ENCODE data around the gene CD68. TPM values are rescaled to one million over a fixed set of nuclear protein-coding genes. Genes with fewer than 3 reads are reported as not detected.

Gene CD68
- total RNA-seq, 4 donors from 2014 or later = 14.2 to 26.9 (median 16.2) TPM

- H3K4me3 ChIP-seq (ENCODE audit: low read depth, poor library complexity, severe bottlenecking) = no peak overlapping the region
- intact Hi-C loops (cut with DNase I; ENCODE audit: low total_unique reads) = no loop called here
- TF ChIP-seq CTCF (IDR thresholded peaks at IDR 0.05) (no peak), POLR2A (IDR thresholded peaks at IDR 0.05) (no peak)
- DNase-seq (ENCODE audit: low spot score in 2 of 2) = no peak
- 60 to 64% methylated on average over 3 of the region's 3 CpGs for WGBS, 2 donors
These were observed 32.3 kb downstream of the CD68 start for GRCh38 chr17:7611635-7612293.

DNA sequence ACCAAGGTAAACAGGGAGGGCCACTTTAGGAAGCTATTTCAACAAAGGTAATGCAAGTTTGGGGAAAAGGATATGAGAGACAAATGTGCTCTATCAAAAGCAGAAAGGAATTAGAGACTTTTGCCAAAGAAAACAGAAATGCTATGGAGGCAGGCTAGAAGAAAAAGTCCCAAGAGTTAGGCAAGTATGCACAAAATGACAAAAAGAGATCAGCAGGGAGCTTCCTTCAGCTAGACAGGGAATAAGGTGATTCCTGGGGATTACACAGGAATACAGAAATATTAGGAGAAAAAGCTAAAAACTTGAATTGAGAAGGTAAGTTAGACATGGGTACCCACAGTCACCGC lies 32.8 kb downstream of the CD68 start:
- WGBS, 2 donors = 95 to 97% methylated on average over 1 of the region's 1 CpG
- TF ChIP-seq CTCF (IDR thresholded peaks at IDR 0.05) (no peak), POLR2A (IDR thresholded peaks at IDR 0.05) (no peak)
- no peak for DNase-seq (ENCODE audit: low spot score in 2 of 2)
- intact Hi-C loops (cut with DNase I; ENCODE audit: low total_unique reads) = no loop called here
- no peak overlapping the region for H3K4me3 ChIP-seq (ENCODE audit: low read depth, poor library complexity, severe bottlenecking)

DNA sequence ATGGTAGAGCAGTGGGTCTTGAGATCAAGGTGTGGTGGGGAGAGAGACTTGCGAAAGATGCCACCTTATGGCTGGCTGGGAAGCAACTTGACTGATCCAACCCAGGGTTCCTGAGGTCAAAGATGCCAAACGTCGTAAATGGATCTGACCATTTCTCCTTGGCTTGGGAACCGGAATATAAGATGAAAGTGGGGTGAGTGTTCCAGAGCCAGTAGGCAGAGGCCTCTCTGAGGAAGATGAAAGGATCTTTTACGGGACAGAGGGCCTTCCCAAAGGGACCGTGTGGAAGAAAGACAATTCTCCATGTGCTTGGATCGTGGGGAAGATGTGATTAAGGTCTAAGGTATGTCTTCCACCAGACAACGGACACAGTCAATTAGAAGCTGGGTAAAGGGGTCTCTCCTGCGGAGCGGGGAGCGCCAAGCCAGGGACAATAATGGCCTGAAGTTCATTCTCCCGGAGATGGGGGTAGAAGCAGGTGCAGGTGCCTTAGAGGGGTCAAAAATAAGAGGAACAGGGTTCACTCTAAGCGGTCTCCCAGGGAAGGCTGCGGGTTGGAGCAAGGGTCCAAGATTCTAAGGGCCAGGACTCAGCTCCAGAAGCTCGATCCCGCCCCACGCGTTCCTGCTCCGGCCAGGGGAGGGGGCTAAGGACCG lies 34.5 kb downstream of the CD68 start:
- intact Hi-C loops (cut with DNase I; ENCODE audit: low total_unique reads) = no loop called here
- TF ChIP-seq CTCF (IDR thresholded peaks at IDR 0.05) = no peak
- no peak for TF ChIP-seq POLR2A (IDR thresholded peaks at IDR 0.05)
- DNase-seq (ENCODE audit: low spot score in 2 of 2) = peak in 1 of 2 donors; percentile 28
- WGBS, 2 donors = 5% methylated on average over 19 to 20 of the region's 20 CpGs
- H3K4me3 ChIP-seq (ENCODE audit: low read depth, poor library complexity, severe bottlenecking) = peak overlapping the region; percentile 76

GRCh38 chr17:7614425-7615264 lies 35.2 kb downstream of the CD68 start, which contains the start of gene FXR2:
Gene FXR2 (minus strand): TSS chr17:7614897. CDS start chr17:7614532, 365 bp downstream.
- intact Hi-C loops (cut with DNase I; ENCODE audit: low total_unique reads) = no loop called here
- TF ChIP-seq POLR2A (IDR thresholded peaks at IDR 0.05) = peak in 1 of 2 donors; percentile 46
- peak in 1 of 3 donors; percentile 21 for TF ChIP-seq CTCF (IDR thresholded peaks at IDR 0.05)
- 1% methylated on average over 42 to 84 of the region's 93 CpGs for WGBS, 2 donors
- H3K4me3 ChIP-seq (ENCODE audit: low read depth, poor library complexity, severe bottlenecking) = peak within 1 kb of the TSS; percentile 76
- peak; percentile 100 for DNase-seq (ENCODE audit: low spot score in 2 of 2)

DNA sequence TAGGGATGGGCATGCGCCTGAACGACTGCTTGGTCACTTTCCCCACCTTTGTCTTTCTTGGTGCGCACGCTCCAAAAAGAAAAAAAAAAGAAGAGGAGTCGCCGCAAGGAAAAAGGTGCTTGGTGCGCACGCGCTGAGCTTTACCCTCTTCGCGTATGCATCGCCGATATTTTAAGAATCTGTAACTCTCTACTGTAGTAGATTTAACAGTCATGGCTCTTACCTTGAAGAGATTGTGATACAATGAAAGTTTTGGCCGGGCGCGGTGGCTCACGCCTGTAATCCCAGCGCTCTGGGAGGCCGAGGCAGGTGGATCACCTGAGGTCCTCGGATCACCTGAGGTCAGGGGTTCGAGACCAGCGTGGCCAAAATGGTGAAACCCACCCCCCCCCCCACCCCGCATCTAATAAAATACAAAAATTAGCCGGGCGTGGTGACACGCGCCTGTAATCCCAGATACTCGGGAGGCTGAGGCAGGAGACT lies 35.9 kb downstream of the CD68 start:
- H3K4me3 ChIP-seq (ENCODE audit: low read depth, poor library complexity, severe bottlenecking) = no peak overlapping the region
- TF ChIP-seq CTCF (IDR thresholded peaks at IDR 0.05) (no peak), POLR2A (IDR thresholded peaks at IDR 0.05) (no peak)
- DNase-seq (ENCODE audit: low spot score in 2 of 2) = no peak
- intact Hi-C loops (cut with DNase I; ENCODE audit: low total_unique reads) = no loop called here
- 4 to 5% methylated on average over 28 of the region's 28 CpGs for WGBS, 2 donors
